Keratinocyte (primary cell): Measurements from ENCODE around the gene GPANK1.

Experiments used
- CTCF ChIP-seq, 3 experiments: IDR thresholded peaks in 1 of 3; conservative IDR thresholded peaks in 1 of 3; optimal IDR thresholded peaks in 1 of 3; 2 replicates in 2 of 3; 3 replicates in 1 of 3; pipeline versions ENCODE3 to v1.5.1; 2011; ENCODE audit warnings: low read length in 3 of 3, mild to moderate bottlenecking in 3 of 3, moderate library complexity in 2 of 3, control low read depth in 1 of 3, inconsistent platforms in 1 of 3; ENCODE audit not compliant: insufficient read depth in 2 of 3; ENCODE audit errors: extremely low read depth in 1 of 3
- EZH2 ChIP-seq: IDR thresholded peaks from one replicate; pipeline ENCODE4 v1.6.1; 2012; ENCODE audit warnings: inconsistent platforms, mild to moderate bottlenecking, low read length, moderate library complexity

GRCh38 chr6:31651602-31652191 is 13.1 kb downstream of the GPANK1 start:
- TF ChIP-seq EZH2 = no peak
- no peak for TF ChIP-seq CTCF (optimal IDR thresholded peaks at IDR 0.05 in 1 of 3, IDR thresholded peaks at IDR 0.05 in 1 of 3, conservative IDR thresholded peaks at IDR 0.05 in 1 of 3; ENCODE audit: extremely low read depth in 1 of 3, insufficient read depth in 2 of 3, low read length in 3 of 3)
